ENCODE data around the gene DPYSL3. TPM values are rescaled to one million over a fixed set of nuclear protein-coding genes. Genes with fewer than 3 reads are reported as not detected.

Gene DPYSL3
- total RNA-seq, 2 experiments from 2014 or later, result not detected

GRCh38 chr5:147534172-147534951, 24.5 kb upstream of the DPYSL3 start:
- POLR2A ChIA-PET, result no interaction called here
- Mint-ChIP-seq H3K4me3 (no peak overlapping the region), H3K27ac (no peak overlapping the region)

GRCh38 chr5:147532156-147532555, 22.3 kb upstream of the DPYSL3 start:
- Mint-ChIP-seq H3K4me3 (no peak overlapping the region), H3K36me3 (no peaks in the 10 kb centered on the region), H3K9me3 (peaks cover 4% of the 10 kb centered on the region), H3K4me1 (ENCODE audit: low read depth) (no peaks in the 10 kb centered on the region), H3K27ac (no peak overlapping the region), H3K27me3 (no peaks in the 10 kb centered on the region)
- DNase-seq, result no peak
- POLR2A ChIA-PET, result no interaction called here
- CTCF ChIA-PET, result no interaction called here
- intact Hi-C loops (cut with micrococcal nuclease), result no loop called here

More at GRCh38 chr5:147534172-147534951, 24.5 kb upstream of the DPYSL3 start:
- no peaks in the 10 kb centered on the region for H3K27me3 Mint-ChIP-seq
- DNase-seq, result no peak
- intact Hi-C loops (cut with micrococcal nuclease), result no loop called here
- H3K4me1 Mint-ChIP-seq (ENCODE audit: low read depth), result no peaks in the 10 kb centered on the region
- H3K9me3 Mint-ChIP-seq, result peaks cover 4% of the 10 kb centered on the region
- H3K36me3 Mint-ChIP-seq, result no peaks in the 10 kb centered on the region
- CTCF ChIA-PET, result no interaction called here

- ChIA-PET POLR2A (no interaction called here), CTCF (no interaction called here)
- DNase-seq, result no peak
- Mint-ChIP-seq H3K36me3 (no peaks in the 10 kb centered on the region), H3K4me1 (ENCODE audit: low read depth) (no peaks in the 10 kb centered on the region), H3K9me3 (peaks cover 4% of the 10 kb centered on the region), H3K4me3 (no peak overlapping the region), H3K27me3 (no peaks in the 10 kb centered on the region), H3K27ac (no peak overlapping the region)
- intact Hi-C loops (cut with micrococcal nuclease), result no loop called here
These were observed 20.9 kb upstream of the DPYSL3 start for GRCh38 chr5:147530530-147531389.

- no peak for DNase-seq
- Mint-ChIP-seq H3K9me3 (no peaks in the 10 kb centered on the region), H3K36me3 (no peaks in the 10 kb centered on the region), H3K27ac (no peak overlapping the region), H3K4me3 (no peak overlapping the region), H3K27me3 (no peaks in the 10 kb centered on the region), H3K4me1 (ENCODE audit: low read depth) (no peaks in the 10 kb centered on the region)
- ChIA-PET POLR2A (no interaction called here), CTCF (no interaction called here)
- intact Hi-C loops (cut with micrococcal nuclease), result no loop called here
These were observed 13.2 kb upstream of the DPYSL3 start for GRCh38 chr5:147523069-147523468.

GRCh38 chr5:147522435-147522834, 12.6 kb upstream of the DPYSL3 start:
- Mint-ChIP-seq H3K27ac (no peak overlapping the region), H3K9me3 (no peaks in the 10 kb centered on the region), H3K4me1 (ENCODE audit: low read depth) (no peaks in the 10 kb centered on the region), H3K4me3 (no peak overlapping the region), H3K27me3 (no peaks in the 10 kb centered on the region), H3K36me3 (no peaks in the 10 kb centered on the region)
- ChIA-PET POLR2A (no interaction called here), CTCF (no interaction called here)
- intact Hi-C loops (cut with micrococcal nuclease), result no loop called here
- DNase-seq, result no peak

GRCh38 chr5:147520450-147520849, 10.6 kb upstream of the DPYSL3 start:
- Mint-ChIP-seq H3K9me3 (no peaks in the 10 kb centered on the region), H3K4me1 (ENCODE audit: low read depth) (no peaks in the 10 kb centered on the region), H3K36me3 (no peaks in the 10 kb centered on the region), H3K4me3 (no peak overlapping the region), H3K27ac (no peak overlapping the region), H3K27me3 (no peaks in the 10 kb centered on the region)
- ChIA-PET CTCF (no interaction called here), POLR2A (no interaction called here)
- no peak for DNase-seq
- intact Hi-C loops (cut with micrococcal nuclease), result no loop called here

GRCh38 chr5:147519380-147519779, 9.5 kb upstream of the DPYSL3 start:
- no peak overlapping the region for H3K27ac Mint-ChIP-seq
- H3K4me3 Mint-ChIP-seq, result no peak overlapping the region
- DNase-seq, result no peak
- ChIA-PET CTCF (no interaction called here), POLR2A (no interaction called here)
- no peaks in the 10 kb centered on the region for H3K4me1 Mint-ChIP-seq (ENCODE audit: low read depth)
- H3K27me3 Mint-ChIP-seq, result no peaks in the 10 kb centered on the region
- no peaks in the 10 kb centered on the region for H3K9me3 Mint-ChIP-seq
- intact Hi-C loops (cut with micrococcal nuclease), result no loop called here
- H3K36me3 Mint-ChIP-seq, result no peaks in the 10 kb centered on the region

GRCh38 chr5:147517383-147517782, 7.5 kb upstream of the DPYSL3 start:
- Mint-ChIP-seq H3K36me3 (no peaks in the 10 kb centered on the region), H3K27me3 (no peaks in the 10 kb centered on the region), H3K4me3 (no peak overlapping the region), H3K9me3 (no peaks in the 10 kb centered on the region), H3K4me1 (ENCODE audit: low read depth) (no peaks in the 10 kb centered on the region), H3K27ac (no peak overlapping the region)
- ChIA-PET POLR2A (no interaction called here), CTCF (no interaction called here)
- no peak for DNase-seq
- intact Hi-C loops (cut with micrococcal nuclease), result no loop called here

GRCh38 chr5:147515269-147515668, 5.4 kb upstream of the DPYSL3 start:
- DNase-seq, result no peak
- CTCF ChIA-PET, result no interaction called here
- peaks cover 1% of the 10 kb centered on the region for H3K36me3 Mint-ChIP-seq
- no peaks in the 10 kb centered on the region for H3K9me3 Mint-ChIP-seq
- peaks cover 2% of the 10 kb centered on the region for H3K4me1 Mint-ChIP-seq (ENCODE audit: low read depth)
- intact Hi-C loops (cut with micrococcal nuclease), result no loop called here
- no peak overlapping the region for H3K4me3 Mint-ChIP-seq
- peaks cover 9% of the 10 kb centered on the region for H3K27me3 Mint-ChIP-seq
- no peak overlapping the region for H3K27ac Mint-ChIP-seq
- POLR2A ChIA-PET, result no interaction called here

GRCh38 chr5:147512659-147513379, 3.0 kb upstream of the DPYSL3 start:
- H3K27ac Mint-ChIP-seq, result no peak overlapping the region
- intact Hi-C loops (cut with micrococcal nuclease), result no loop called here
- CTCF ChIA-PET, result no interaction called here
- peaks cover 5% of the 10 kb centered on the region for H3K36me3 Mint-ChIP-seq
- peaks cover 20% of the 10 kb centered on the region for H3K27me3 Mint-ChIP-seq
- no peak overlapping the region for H3K4me3 Mint-ChIP-seq
- H3K9me3 Mint-ChIP-seq, result no peaks in the 10 kb centered on the region
- H3K4me1 Mint-ChIP-seq (ENCODE audit: low read depth), result peaks cover 7% of the 10 kb centered on the region
- no peak for DNase-seq
- POLR2A ChIA-PET, result no interaction called here

GRCh38 chr5:147510885-147511284, 1.0 kb upstream of the DPYSL3 start:
- Mint-ChIP-seq H3K27ac (no peak overlapping the region), H3K4me3 (no peak overlapping the region), H3K4me1 (ENCODE audit: low read depth) (peaks cover 7% of the 10 kb centered on the region), H3K9me3 (peaks cover 3% of the 10 kb centered on the region), H3K36me3 (peaks cover 5% of the 10 kb centered on the region), H3K27me3 (peaks cover 20% of the 10 kb centered on the region)
- ChIA-PET POLR2A (no interaction called here), CTCF (no interaction called here)
- DNase-seq, result no peak
- intact Hi-C loops (cut with micrococcal nuclease), result no loop called here

GRCh38 chr5:147509041-147509709, 693 bp downstream of the DPYSL3 start:
- DNase-seq, result no peak
- peaks cover 3% of the 10 kb centered on the region for H3K9me3 Mint-ChIP-seq
- peaks cover 20% of the 10 kb centered on the region for H3K27me3 Mint-ChIP-seq
- ChIA-PET POLR2A (no interaction called here), CTCF (no interaction called here)
- H3K36me3 Mint-ChIP-seq, result peaks cover 5% of the 10 kb centered on the region
- intact Hi-C loops (cut with micrococcal nuclease), result no loop called here
- peaks cover 7% of the 10 kb centered on the region for H3K4me1 Mint-ChIP-seq (ENCODE audit: low read depth)
- no peak overlapping the region for H3K27ac Mint-ChIP-seq
- no peak overlapping the region for H3K4me3 Mint-ChIP-seq
